Skin epidermis (tissue), 12 donors: ENCODE results near the gene POU2F1.
A peak's percentile ranks its signal among the peaks of the same experiment; 100 is the strongest.
"Not testable (repeated sequence)": the region's sequence is repeated elsewhere in the genome, so short reads cannot be mapped to it uniquely, and the experiment has no call there.

ENCODE experiments used
- H3K27ac ChIP-seq, 21 experiments: fragments of 200-600 bp; sonication (generic) in 11 of 21; one replicate each; pipeline ENCODE4 v1.5.0; 2020; ENCODE audit warnings: mild to moderate bottlenecking in 3 of 21, inconsistent platforms in 2 of 21, moderate library complexity in 2 of 21
- H3K4me3 ChIP-seq, 7 experiments: fragments of 200-600 bp; sonication (generic) in 2 of 7; one replicate each; pipeline ENCODE4 v1.5.0; 2020; ENCODE audit warnings: inconsistent platforms in 2 of 7, mild to moderate bottlenecking in 2 of 7, moderate library complexity in 1 of 7

Gene POU2F1

DNA sequence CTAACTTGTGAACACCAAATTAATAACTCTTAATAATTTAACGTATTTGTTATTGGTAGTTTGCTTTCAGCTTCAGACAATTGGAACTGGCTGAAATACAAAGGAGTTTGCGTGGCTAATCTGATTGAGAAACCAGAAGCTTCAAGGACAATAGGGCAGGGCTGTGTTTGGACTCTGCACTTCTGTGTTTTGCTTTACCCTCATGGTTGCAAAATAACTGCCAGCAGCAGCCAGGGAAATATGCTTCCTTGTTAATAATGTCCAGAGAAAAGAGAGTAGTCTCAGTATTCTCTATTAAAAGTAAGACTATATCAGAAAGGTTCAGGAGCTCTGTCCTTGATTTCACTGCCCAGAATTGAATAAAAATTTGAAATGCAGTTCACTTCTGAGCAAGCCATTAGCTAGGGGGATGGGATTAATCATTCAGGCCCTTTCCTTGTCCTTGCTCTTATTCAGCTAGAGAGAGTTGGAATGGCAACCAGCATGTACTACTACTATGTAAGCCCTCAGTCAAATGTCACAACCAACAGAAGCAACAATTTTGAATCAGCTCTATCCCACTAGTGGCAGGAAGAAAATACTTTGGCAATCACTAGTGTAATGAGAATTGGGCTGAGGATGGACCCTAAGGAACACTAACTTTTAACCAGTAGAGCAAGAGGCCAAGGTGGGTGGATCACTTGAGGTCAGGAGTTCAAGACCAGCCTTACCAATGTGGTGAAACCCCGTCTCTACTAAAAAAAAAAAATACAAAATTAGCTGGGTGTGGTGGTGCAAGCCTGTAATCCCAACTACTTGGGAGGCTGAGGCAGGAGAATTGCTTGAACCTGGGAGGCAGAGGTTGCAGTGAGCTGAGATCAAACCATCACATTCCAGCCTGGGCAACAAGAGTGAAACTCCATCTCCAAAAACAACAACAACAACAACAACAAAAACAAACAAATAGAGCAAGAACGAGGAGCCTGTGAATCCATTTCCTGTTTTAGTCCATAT is 76.8 kb downstream of the POU2F1 start:
- Histone ChIP-seq H3K4me3 (no peak overlapping the region), H3K27ac (no peak overlapping the region)

DNA sequence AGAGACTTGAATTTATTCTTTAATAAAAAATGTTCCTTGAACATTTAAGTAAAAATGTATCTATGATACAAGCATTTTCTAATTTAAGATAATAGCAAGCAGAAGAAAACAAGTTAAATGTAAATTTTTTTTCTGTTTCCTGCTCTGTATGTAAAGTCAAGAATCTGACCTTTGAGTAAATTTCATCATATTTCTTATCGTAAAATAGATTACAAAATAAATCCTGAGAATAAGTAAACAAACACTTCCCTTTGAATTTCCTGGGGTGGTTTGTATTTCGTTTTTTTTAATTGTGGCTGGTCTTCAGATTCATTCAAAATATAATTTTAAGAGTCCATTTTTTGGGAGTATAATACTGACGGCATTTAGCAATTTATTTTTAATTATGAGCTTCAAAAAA is 77.6 kb downstream of the POU2F1 start:
- H3K4me3 ChIP-seq = no peak overlapping the region

DNA sequence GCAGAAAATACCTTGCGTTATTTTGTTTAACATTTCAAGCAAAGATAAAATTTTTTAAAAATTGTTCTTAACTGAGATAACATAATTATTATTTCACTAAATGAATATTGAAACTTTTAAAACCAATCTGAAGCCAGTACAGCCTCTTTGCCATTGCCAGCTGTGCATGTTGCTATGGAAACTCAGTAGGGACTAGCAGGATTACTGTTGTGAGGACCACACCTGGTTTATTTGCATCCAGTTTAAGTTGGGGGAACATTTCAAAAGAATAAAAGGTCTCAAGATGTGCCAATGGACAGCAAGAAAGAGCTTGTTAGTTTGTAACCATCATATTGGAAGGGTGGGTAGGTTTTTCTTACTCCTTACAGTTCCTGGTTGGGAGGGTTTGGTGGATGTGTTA is 80.7 kb downstream of the POU2F1 start:
- H3K27ac ChIP-seq = no peak overlapping the region

More for the DNA sequence above, 77.6 kb downstream of the POU2F1 start:
- no peak overlapping the region for H3K27ac ChIP-seq

DNA sequence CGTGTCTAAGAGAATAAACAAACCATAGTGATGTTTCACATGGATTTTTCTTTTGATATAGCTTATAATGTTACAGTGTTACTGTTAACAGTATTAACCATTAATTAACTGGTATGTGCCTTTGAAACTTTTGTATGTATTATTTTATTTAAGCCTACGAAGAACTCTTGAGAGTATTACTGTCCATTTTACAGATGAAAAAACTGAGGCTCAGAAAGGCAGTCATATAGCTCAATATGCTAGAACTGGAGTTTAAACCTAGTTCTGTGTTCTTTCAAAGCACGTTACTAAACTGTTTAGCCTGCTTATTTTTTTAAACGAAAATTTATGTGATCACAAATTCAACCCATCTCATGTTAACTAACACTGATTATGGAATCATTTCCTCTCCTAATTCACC is 83.5 kb downstream of the POU2F1 start:
- Histone ChIP-seq H3K27ac (no peak overlapping the region), H3K4me3 (no peak overlapping the region)

More for the DNA sequence above, 80.7 kb downstream of the POU2F1 start:
- no peak overlapping the region for H3K4me3 ChIP-seq

DNA sequence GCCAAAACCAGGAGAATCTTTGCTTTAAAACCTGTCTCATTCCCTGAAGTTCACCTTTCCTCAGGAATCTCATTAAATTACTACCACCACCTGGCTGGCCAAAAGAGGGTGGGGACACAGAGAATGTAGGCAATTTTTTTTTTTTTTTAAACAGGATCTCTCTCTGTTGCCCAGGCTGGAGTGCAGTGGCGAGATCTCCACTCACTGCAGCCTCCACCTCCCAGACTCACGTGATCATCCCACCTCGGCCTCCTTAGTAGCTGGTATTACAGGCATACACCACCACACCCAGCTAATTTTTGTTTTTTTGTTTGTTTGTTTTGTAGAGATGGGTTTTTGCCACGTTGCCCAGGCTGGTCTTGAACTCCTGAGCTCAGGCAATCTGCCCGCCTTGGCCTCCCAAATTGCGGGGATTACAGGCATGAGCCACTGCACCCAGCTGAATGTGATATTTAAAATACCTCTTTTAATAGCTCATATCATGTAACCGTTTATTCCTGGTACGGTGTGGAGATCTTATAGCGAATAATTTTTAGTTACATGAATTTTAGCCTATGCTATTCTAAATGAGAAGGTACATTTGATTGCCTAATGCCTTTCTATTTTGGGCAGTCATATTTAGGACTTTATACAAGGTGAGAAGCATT is 84.5 kb downstream of the POU2F1 start:
- Histone ChIP-seq H3K4me3 (no peak overlapping the region), H3K27ac (no peak overlapping the region)

DNA sequence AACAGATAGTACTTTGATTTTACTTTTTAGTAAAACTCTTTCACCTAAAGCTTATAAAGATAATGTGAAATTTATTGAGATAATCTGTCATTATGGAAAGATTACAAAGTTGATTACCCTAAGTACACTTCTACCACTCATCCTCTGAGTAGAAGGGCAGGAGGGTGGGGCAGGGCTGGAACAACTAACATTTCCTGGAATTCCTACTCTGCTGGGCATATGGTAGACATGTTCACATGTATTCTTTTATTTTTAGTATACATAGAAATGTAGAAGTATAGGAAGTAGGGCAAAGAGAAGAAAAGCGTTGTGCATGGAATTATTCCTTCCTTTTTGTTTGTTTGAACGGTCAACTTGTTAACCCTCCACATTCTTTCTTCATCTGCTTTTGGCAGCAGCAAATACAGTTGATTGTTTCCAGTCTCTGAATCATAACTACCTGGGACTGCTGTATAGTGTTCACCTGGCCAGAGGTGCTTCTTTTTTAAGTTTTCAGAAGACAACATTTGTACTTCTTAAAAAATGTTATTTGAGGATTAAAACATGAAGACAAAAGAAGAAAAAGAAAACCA is 85.1 kb downstream of the POU2F1 start:
- no peak overlapping the region for H3K27ac ChIP-seq

DNA sequence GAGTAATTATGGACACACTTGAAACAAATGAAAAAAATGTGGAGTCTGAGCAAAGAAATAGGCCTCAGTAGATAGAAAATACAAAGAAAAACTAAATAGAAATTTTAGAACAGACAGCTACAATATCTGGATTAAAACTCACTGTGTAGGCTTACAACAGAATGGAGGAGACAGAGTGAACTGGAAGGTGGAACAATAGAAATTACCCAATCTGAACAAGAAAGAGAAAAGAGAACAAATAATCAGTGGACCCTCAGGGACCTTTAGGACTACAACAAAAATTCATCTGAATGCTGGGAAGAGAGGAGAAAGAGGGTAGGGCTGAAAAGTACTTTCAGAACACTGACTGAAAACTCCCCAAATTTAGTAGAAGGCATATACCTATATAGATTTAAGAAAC is 90.0 kb downstream of the POU2F1 start:
- no peak overlapping the region for H3K27ac ChIP-seq
- no peak overlapping the region for H3K4me3 ChIP-seq

More for the DNA sequence above, 85.1 kb downstream of the POU2F1 start:
- H3K4me3 ChIP-seq = no peak overlapping the region

DNA sequence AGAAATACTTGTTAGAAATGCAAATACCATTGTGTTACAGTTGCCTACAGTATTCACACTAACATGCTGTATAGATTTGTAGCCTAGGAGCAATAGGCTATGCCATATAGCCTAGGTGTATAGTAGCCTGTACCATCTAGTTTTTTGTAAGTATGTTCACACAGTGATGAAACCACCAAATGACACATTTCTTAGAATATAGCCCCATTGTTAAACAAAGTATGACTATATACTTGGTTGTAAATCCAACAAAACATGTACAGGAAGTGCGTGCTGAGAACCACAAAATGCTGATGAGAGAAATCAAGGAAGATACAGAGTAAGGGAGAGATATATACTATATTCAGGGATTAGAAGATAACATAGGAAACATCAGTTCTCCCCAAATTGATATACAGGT is 92.2 kb downstream of the POU2F1 start:
- H3K4me3 ChIP-seq = no peak overlapping the region
- H3K27ac ChIP-seq = no peak overlapping the region

DNA sequence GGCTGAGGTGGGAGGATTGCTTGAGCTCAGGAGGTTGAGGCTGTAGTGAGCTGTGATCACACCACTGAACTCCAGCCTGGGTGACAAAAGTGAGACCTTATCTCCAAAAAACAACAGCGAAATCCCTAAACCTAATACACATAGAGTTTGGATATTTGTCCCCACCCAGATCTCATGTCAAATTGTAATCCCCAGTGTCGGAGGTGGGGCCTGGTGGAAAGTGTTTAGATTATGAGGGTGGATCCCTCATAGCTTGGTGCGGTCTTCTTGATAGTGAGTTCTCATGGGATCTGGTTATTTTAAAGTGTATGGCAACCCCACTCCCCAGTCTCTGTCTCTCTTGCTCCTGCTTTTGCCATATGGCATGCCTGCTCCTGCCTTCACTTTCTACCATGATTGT is 94.0 kb downstream of the POU2F1 start:
- no peak overlapping the region for H3K27ac ChIP-seq
- no peak overlapping the region for H3K4me3 ChIP-seq

DNA sequence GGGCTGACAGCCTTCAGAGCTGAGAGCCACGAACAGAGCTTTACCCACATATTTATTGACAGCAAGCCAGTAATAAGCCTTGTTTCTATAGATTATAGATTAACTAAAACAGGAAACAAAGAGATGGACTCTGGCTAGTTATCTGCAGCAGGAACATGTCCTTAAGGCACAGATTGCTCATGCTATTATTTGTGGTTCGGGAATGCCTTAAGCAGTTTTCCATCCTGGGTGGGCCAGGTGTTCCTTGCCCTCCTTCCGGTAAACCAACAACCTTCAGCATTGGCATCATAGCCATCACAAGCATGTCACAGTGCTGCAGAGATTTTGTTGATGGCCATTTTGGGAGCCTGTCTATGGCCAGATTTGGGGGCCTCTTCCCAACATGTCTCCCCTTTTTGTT is 96.8 kb downstream of the POU2F1 start:
- Histone ChIP-seq H3K4me3 (no peak overlapping the region), H3K27ac (no peak overlapping the region)

DNA sequence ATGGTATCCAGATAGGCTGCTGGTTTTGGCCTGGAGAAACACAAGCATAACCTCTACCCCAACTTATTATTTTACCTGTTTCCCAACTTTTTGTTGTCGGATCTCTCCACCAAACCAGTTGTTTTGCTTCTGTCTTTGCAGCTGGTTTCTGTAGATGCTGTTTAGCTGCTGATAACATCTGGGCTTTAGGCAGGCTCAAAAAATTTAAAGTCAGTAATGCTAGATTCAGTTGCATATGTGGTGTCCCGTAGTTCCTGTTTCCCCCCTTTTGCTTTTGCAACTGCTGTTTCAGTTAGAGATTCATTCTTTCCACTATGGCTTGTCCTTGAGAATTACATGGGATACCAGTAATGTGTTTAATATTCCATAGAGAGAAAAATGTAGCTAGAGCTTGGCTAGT is 98.5 kb downstream of the POU2F1 start:
- H3K4me3 ChIP-seq, H3K27ac ChIP-seq: not testable (repeated sequence)

DNA sequence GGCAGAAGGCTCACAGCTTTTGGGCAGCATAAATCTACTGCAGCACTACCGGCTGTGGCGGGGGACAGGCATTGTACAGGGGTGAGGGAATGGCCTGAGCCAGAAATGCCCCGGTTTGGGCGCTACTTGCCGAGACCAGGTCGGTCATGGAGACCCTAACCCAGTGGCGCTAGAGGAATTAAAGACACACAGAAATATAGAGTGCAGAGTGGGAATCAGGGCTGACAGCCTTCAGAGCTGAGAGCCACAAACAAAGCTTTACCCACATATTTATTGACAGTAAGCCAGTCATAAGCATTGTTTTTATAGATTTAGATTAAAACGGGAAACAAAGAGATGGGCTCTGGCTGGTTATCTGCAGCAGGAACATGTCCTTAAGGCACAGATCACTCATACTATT is 101.8 kb downstream of the POU2F1 start:
- H3K27ac ChIP-seq = no peak overlapping the region
- no peak overlapping the region for H3K4me3 ChIP-seq

DNA sequence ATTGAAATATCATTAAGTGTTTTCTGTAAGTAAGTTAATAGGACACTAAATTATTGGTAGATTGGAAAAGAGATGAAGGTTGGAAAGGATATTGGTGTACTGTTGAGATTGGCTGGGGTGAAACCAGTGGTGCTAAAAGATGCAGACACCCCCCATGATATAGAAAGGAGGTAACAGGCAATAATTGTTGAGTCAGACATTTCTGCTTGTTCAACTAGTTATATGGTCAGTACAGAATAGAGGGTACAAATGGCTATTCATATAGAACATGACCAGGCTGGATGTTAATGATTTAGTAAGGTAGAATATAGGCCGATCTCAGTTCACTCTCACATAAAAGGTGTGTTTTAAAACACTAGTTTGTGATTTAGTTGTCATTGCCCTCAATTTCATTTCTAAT is 104.5 kb downstream of the POU2F1 start:
- no peak overlapping the region for H3K27ac ChIP-seq
- no peak overlapping the region for H3K4me3 ChIP-seq

DNA sequence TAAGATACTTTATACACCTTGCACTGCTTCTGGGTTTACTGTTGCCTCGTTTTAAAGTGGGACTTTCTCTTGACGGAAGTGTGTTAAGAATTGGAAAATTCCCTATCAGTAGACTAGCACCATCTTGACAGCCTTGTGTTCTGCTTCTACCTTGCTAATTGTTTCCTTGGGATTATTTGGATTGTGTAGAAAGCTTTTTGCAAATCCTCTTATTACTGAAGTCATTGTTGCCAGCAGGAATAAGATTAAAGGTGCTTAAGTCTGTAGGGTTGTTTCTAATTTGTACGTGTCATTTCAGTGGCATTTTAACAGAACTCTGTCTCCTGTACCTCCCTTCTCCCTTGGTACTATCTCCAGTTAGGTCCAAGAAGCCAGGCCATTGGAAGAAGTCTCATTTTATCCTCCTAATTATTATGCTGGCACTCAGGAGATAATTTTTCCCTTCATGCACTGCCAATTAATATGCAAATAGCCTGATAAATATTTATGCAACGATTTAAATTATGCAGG is 107.7 kb downstream of the POU2F1 start:
- no peak overlapping the region for H3K27ac ChIP-seq
- no peak overlapping the region for H3K4me3 ChIP-seq

DNA sequence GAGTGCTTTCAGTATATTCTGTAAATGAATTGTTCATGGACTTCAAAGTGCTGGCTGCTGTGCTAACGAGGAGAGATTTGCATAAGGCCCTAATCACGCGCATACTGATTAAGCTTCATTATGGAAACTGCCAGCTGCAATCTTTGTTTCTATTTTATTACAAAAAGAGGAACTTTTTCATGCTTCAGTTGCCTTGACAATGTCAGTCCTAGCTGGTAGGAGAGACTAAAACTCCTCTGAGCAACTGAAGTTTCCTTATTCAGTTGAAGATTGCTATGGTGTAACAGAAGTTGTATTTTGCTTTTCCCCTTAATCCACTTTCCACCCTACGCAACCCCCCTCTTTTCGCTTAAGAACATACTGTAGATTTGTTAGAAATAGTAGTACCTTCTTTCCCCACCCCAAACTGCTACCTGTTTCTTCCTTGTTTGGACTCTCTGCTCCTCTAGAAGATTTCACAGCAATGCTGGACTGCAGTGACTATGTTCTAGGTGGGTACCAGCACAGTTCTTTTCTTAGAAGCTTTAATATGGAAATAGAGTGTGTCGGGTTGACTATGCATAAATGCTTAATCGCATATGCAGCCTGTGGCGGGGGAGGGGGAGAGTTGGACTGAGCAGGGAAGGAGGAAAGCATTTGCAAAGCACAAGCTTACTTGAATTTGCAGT is 108.3 kb downstream of the POU2F1 start:
- H3K4me3 ChIP-seq = peak overlapping the region in 1 of 7 experiments; percentile 6
- H3K27ac ChIP-seq = peak overlapping the region in 2 of 21 experiments; percentile 1 to 39

DNA sequence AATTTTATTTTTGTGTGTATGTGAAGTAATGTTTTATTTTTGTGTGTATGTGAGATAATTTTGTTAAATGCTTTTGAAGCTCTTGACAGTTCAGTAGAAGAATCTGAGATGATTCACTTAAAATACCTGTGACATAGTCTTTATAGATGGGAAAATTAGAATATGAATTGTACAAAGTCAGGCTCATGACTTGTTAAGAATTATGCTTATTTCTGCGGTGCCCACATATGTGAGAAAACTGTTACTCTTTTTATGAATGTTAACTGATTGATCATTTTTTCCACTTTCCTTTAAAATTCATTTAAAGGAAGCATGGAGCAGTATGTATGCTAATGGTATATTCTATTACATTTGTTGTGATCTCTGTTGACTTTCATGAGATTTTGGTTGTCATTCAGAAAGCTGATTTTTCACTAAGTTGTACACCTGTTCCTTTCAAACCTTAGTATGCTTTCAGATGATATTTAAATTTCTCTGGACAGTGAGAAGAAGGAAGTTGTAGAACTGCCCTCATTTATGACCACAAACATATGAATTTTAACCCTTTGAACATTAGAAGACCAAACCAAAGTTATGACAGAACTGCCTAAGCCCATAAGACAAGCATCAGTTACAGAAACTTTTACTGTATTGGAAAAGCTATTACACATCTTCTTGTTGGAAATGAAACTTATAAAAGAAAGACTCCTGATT is 110.1 kb downstream of the POU2F1 start:
- H3K27ac ChIP-seq = no peak overlapping the region
- H3K4me3 ChIP-seq = no peak overlapping the region

DNA sequence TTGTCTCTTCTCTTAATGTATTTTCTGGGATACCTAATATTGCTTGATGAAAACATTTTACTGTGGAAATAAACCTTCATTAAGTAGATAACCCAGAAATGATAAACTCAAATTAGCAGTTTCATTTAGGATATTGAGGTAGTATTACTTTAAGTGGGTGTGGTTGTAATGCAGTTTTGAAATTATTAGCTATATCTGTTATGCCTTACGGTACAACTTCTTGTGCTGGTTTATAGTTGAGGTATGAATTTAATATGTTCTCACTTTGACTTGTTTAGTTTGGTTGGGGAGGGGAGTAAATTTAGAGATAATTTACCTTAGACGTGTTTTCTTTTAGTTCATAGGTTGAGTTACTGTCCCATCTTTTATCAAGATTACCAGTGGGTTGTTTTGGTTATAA is 111.0 kb downstream of the POU2F1 start:
- H3K27ac ChIP-seq = no peak overlapping the region
- no peak overlapping the region for H3K4me3 ChIP-seq

DNA sequence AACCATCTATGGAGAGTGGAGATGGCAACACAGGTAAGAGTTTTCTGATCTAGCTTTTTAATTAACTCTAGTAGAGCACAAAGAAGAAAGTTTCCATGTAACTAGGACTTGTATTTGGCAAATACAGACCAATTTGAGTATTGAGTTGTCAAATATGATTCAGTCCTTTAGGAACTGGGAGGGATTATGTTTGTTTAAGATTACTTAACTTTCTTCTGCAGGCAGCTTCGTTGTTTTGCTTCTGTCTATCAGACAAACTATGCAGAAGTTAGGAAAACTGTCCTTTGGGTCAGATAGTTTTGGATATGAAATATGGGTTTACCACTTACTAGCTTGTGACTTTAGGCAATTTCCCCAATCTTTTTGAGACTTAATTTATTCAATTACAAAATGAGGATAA is 111.8 kb downstream of the POU2F1 start:
- Histone ChIP-seq H3K4me3 (no peak overlapping the region), H3K27ac (no peak overlapping the region)

DNA sequence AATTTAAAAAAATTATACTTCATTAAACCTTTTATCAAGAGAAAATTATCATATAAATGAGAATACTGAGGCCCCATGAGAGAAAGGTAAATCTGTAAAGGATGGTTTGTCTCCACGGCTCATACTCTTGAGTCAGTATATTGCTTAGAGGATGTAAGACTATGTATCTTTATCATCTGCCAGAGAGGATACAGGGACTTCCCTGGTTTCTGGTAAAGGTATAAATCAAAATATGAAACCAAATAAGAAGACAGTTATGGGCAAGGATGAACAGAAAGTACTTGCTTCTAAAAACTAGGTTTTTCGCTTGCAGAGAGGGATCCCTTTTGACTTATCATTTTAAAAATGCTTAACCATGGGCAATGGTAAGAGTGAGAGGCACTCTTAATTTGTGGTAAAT is 112.4 kb downstream of the POU2F1 start:
- Histone ChIP-seq H3K4me3 (no peak overlapping the region), H3K27ac (no peak overlapping the region)
